SH-SY5Y (cell line): ENCODE results near the gene NAT8L.

Experiments used
- GATA2 ChIP-seq: IDR thresholded peaks from 2 replicates; pipeline ENCODE4 v1.6.1; 2011; ENCODE audit warnings: mild to moderate bottlenecking, low read depth, low read length
- GATA3 ChIP-seq: IDR thresholded peaks from 2 replicates; pipeline ENCODE4 v1.6.1; 2011; ENCODE audit warnings: low read depth, mild to moderate bottlenecking, low read length, moderate library complexity

DNA sequence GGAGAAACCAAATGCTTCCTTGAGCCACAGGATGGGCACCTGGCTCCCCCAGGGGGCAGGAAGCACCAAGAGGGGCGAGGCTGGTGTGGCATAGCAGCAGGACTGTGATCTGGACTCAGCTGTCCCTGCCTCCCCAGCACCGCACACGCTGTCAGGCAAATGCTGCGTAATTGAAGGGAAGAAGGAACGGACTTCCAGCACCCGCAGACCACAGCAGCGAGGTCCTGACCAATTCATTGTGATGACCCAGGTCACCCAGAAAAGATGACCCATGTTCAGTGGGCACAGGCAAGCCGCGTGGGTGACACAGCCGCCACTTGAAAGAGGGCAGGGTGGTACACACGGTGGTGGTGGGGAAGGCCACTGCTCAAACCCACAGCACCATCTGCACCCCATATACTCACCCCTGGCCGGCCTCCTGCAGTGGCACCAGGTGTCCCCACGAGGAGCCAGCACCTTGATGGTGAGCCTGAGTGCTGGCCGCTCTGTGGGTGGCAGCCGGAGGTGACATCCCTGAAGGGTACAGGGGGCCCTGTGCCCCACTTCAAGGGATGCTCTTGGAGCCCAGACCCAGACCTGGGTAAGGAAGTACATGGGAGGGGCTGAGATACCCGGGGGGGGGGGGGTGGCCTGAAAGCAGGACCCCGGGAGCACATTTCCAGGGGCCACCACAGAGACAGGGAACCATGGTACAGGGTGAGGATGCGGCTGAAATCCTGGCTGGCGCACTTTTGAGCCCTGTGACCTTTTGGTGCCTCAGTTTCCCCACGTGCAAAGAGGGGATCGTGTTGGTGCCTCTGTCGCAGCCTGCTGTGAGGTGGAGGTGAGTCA lies 11.5 kb downstream of the NAT8L start:
- TF ChIP-seq GATA2 (no peak), GATA3 (no peak)
